NCI-H187 (cell line): ENCODE results near the gene POU2AF1.

Experiments used
- DNase-seq, 2 experiments: peaks; one replicate each; lab custom pipeline; 2025; lab: John Stamatoyannopoulos, UW

Gene POU2AF1

DNA sequence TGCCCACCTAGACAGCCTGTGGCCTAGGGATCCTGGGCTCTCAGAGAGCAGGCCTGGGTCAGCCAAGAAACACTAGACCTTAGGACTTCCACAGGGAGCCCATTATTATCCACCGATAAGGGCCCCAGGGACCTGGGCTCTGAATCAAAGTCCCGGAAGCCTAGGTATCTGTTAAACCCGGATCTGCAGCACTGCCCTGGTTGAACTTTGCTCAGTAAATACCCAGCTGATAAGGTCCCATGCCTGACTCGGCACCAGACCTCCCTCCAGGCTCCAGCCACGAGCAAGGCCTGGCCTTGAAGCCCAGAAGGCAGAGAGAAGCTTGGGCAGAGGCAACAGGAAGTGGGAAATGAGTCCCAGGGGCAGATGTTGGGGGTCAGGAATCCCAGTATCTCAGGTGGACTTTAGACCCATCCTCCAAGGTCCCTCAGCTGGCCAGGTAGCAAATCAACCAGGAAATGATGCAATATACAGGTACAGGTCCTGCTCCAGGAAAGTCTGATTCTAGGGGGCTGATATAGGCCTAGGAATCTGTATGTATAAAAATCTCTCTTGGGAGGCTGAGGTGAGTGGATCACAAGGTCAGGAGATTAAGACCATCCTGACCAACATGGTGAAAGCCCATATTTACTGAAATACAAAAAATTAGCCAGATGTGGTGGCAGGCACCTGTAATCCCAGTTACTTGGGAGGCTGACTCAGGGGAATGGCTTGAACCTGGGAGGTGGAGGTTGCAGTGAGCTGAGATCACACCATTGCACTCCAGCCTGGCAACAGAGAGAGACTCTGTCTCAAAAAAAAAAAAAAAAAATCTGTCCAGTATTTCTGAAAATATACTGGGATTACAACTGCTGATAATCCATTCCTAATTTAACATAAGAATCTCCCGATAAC lies 18.7 kb downstream of the POU2AF1 start:
- DNase-seq: no peak

DNA sequence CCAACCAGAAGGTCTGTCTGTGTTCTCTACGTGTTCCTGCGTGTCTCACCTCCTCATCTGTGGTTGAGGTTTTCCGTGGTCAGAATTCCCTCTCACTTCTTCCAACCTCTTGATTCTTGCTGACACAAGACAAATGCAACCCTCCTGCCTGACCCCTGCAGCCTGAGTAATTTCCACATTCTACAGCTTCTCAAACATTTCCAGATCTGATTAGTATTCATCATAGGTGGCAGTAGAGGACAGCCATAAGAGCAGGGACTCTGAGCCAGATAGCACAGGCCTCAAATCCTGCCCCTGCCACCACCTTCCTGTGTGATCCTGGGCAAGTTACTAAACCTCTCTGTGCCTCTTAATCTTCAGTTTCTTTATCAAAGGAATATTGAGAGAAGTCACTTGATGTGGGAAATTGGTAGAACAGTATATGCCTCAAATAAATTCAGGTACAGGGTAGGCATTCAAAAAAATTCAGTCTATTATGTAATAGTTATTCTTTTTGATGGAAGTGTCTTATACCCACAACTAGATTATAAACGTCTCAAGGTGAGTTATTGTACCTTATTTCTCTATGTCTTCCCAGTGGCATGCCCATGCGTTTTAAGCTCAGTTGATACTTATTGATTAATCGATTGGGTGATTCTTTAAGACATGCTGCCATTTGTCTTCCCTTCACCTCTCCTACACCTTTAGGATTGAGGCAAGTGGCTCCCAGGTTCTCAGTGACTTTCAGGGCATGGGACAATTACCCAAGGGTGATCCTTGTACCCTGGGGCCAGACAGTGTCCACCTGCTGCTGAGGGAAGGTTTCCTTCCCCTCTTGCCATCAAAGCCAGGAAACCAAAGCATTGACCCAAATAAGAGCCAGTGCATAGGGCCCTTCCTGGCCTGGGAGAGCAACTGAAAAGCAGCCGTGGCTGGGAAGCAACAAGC lies 19.6 kb downstream of the POU2AF1 start:
- no peak for DNase-seq

DNA sequence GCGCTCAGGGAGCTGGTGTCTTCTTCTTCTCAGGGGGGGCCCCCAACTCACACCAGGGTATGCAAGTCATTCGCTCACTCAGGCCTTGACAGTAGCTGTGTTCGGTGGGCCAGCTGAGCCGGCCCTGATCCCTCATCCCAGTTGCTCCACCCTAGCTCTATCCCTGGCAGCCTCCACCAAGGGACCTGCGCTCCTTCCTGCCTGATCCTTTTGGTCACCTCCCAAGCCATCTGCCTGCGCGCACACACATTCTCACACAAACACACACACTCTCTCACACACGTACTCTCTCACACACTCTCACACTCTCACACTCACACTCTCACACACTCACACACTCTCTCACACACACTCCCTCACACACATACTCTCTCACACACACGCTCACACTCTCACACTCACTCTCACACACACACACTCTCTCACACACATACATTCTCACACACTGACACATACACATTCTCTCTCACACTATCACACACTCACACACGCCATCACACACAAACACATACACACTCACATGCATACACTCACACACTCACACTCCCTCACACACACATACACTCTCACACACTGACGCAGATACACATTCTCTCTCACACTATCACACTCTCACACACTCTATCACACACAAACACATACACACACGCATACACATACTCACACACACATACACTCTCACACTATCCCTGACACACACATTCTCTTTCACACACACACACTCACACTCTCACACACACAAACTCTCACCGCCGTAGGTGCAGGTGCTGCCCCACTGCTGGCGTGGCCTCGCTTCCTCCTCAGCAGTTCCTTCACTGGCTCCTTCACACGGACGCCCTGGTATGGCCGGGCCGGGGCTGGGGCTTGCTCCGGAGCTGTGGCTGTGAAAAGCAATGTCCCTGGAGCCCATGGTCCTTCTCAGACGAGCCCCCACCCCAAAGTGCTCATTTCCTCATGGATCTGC lies 20.8 kb downstream of the POU2AF1 start:
- DNase-seq: no peak

DNA sequence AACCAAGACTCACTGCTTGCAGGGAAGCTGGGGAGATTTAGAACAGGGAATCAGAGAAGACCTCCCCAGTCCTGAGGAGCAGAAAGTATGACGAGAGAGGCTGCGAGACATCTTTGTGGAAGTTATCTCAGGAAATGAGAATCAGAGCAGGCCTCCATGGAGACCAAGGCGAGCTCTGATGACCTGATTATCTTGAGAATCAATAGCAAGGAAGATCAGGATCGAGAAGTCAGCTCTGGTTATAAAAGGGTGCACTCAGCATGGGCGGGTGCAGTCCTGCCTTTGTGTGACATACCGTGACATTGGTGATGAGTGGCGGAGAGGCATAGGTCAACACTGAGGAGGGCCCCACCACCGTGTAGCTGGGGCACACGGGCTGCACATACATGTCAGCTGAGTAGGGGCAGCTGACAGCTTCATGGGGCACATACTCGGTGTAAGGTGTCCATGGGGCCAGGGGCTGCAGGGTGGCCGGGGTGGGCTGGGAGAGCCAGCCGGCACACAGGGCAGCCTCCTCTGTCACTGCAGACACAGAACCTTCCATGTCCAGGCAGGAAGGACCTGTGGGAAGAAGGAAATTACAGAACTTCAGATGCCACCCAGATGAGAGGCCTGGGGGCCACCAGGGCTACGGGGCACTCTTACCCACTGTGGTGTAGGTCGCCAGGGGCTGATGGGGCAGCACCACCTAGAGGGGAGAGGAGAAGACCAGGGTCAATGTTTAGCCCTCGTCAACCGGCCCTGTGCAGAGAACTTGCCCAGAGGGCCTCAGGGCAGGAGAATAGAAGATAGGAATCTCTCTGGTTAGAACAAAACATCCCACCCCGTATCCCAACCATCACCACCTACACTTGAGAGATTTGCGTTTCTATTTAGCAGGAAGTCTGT lies 21.7 kb downstream of the POU2AF1 start:
- DNase-seq: no peak

DNA sequence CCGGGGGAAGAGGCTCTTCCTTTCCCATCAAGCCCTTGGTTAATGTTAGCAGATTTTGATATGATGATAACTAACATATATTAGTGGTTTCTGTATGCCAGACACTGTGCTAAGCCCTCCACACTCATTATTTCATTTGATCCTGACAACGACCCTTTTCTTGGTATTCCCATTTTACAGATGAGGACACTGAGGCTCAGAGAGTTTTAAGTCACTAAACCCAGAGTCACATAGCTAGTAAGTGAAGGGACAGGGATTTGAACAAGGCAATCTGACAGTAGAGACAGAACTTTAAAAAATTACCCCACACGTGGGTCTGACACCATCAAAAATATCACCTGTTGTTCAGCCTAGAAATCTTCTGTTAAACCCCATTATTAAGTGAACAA lies 22.4 kb downstream of the POU2AF1 start:
- DNase-seq: no peak

DNA sequence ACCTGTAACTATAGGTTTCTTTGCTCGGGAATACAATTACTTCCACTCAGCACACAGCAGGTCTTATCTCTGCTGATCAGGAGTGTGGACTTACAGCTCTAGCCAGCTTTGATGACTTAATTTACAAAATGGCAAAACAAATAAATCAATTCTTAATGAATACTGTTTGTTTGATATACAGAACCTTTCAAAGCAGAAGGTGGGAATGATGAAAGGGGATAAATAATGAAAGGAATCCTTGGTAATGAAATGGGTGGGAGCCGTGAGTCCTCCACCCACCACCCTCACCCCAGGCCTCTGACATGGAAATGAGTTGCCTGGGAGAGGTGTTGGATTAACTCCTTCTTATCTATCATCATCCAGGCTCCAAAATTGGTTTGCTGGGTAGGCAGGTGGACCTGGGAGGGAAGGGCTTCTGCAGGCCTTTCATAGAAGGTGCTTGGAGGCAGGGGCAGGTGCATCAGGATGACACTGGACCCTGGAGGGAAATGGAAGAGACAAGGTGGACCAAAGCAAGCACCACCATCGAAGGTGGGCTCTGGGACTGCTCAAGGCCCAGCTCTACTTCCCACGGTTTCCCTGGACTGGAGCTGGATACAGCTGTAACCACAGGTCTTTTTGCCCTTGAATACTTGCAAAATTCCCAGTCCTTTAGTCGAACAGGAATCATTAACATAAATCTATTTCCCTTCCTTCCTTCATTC lies 23.0 kb downstream of the POU2AF1 start:
- no peak for DNase-seq

DNA sequence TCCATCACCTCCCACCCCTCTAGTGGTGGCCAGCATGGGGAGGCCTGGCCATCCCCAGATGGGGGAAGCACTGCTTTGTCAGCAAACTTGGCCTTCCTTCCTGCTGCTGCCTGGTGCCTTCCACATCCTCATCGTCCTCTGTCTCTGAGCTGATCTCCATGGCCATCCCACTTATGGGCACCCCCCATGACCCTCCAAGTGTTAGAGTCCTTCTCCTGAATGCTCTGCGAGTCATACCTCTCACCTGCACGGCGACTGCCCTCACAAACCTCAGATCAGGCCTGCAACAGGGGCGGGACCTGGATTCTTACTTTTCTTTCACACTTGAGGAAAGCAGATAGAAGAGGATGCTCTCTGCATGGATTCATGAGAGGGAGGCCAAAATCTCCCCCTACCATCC lies 24.0 kb downstream of the POU2AF1 start:
- DNase-seq: no peak

DNA sequence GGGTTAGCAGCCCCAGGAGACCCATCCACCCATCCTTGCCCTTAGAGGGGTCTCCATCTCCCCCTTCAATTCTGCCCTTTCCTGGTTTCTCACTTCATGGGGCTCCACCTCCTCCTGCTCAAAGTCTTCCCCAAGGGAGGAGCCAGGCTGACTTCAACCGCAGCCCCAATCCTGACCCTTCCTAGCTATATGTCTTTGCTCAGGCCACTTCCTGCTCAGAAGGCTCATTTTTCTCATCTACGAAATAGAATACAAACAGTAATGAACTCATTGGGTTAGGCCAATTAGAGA lies 24.5 kb downstream of the POU2AF1 start:
- no peak for DNase-seq

DNA sequence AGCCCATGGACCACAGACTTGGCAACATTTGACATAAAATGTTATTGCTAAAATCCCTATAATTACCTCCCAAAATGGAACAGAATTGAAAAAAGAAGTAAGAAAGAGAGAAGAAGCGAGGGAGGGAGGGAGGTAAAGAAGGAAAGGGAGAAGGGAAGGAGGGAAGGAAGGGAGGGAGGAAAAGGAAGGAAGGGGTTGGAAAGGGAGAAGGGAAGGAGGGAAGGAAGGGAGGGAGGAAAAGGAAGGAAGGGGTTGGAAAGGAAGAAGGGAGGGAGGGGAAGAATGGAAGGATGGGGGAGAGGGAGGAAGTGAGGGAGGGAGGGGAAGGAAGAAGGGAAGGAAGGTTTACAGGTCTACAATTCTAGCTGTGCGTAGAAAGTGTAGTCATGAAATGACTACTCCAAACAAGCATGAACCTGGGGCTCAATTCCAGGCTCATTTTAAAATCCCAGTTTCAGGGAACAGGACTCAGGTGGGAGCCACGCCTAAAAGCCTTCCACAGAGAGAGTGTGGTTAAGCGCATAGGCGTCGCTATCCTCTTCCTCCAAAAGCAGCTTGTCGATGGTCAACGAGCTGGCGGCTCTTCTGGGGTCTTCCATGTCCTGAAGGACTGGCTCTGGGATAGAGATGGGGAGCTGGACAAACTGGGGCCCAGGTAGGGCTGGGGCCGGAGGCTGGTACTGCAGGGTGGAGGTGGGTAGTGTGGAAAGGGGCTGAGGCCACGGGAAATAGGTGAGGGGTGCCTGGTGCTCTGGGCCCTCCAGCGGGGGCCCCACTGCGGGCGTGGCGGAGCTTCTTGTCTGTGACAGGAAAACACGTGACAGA lies 25.1 kb downstream of the POU2AF1 start:
- DNase-seq: no peak

DNA sequence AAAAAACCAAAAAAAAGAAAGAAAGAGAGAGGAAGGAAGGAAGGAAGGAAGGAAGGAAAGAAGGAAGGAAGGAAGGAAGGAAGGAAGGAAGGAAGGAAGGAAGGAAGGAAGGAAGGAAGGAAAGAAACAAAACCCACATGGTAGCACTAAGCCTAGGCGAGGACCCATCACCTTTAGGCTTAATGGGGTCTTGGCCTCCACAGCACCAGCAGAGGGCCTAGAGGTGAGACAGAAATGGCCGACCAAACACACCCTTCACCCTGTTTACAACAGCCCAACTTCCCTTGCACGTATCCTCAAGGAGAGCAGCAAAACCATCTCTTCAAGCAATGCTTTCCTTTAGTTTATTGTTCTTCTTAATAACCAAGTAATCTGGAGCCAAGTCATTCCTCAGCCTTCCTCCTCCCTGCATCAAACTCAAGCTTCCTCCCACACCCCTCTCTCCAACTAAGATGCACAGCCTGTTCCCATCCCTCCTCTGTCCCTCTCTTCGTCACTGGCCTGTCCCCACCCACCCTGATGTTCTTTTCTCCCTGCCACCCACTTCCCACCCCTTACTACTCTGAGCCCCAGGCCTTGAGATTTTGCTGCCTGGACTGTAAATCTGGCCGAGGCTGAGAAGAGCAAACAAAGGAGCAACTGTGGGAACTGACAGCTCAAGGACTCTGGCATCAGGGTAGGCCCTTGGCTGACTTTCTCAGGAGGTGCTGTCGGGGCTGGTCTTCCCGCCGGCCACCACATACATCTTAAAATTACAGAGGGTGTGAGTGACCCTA lies 26.0 kb downstream of the POU2AF1 start:
- DNase-seq: no peak

DNA sequence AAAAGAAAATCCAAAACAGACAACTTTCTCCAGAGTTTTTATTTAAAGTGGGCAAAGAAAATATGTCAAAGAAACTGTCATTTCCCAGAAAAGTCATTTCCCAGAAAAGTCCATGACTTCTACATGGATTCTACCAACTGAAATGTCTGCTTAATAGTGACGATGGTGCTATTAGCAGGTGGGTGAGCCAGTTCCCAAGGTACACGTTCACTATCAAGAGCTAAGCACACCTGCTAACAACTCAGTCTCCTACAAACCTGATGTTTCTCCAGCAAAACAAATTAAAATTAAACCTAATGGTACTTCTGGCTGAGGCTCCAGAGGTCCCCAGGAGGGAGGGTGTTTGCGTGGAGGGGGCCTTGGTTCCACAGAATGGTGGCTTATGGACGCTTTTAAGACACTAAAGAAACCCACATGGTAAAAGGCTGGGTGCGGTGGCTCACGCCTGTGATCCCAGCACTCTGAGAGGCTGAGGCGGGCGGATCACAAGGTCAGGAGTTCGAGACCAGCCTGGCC lies 26.8 kb downstream of the POU2AF1 start:
- no peak for DNase-seq

DNA sequence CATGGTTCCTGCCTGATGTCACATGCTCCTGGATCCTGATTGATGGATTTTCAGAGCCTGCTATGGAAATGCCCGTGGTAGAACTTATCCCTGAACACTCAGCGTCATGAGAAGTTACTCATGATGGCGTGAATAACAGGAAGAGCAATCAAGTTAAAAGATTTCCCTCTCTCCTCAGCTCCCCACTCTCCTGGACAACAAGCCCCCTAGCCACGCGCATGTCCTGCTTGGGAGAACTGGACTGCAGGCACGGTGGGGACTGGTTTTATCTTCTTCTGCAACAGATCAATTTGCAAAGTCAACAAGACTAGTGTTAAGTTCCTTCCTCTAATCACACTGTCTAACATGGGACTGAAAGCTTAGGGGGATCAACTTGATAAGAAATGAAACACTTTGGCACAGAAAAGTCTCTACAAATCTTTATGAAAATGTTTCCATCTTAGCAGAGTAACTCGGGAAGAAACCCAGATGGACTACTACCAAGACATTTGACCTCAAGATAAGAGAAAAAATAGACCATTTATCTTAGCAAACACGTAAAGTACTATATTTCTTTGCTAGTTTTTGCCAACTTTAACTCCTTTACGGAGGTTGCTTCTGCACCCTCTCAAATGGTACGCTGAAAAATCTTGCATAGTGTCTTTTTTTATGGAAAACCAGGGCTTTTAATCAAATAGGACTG lies 27.6 kb downstream of the POU2AF1 start:
- DNase-seq: no peak

DNA sequence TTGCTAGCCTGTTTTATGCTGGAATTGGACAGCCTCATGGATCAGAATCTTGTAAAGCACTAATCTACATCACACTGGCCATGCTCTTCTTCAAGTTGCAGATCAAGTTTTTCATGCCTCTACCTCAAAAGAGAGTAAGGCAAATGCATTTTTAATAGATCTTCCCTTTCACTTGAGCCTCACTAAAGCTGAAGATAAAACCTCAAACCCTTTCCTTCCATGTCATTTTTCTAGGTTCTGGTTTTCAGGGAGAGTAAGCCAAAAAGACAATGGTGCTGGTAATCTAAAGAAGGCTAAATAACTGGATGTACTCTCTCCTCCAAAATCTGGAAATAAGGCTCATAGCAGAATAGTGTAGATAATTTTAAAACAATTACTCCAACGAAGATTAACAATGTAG lies 28.3 kb downstream of the POU2AF1 start:
- no peak for DNase-seq

DNA sequence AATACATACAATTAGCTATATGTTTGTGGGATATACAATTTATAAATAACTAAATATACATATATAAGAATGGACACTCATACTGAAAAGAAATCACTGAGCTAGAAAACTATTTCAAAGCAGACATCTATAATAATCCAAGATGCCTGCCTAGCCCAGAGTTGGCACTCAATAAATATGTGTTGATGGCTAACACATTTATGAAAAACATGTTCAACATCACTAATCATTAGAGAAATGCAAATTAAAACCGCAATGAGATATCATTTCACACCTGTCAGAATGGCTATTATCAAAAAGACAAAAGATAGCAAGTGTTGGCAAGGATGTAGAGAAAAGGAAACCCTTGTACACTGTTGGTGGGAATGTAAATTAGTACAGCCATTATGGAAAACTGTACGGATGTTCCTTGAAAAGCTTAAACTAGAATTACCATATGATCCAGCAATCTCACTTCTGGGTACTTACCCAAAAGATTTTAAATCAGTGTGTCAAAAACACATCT lies 29.8 kb downstream of the POU2AF1 start:
- no peak for DNase-seq

DNA sequence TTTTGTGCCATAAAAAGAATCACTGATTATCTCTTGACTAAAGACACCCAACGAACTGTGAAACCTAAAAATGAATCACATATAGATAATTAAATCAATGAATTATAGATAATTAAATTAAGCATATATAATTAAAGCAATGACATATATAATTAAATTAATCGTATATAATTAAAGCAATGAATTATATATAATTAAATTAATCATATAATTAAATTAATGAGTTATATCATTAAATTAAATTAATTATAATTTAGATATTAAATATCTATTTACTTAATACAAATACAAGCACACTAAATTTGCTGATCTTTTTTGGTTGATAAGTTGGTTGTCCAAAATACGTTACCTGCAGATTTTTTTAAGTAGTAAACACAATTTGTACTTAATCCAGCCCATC lies 30.9 kb downstream of the POU2AF1 start:
- DNase-seq: no peak

DNA sequence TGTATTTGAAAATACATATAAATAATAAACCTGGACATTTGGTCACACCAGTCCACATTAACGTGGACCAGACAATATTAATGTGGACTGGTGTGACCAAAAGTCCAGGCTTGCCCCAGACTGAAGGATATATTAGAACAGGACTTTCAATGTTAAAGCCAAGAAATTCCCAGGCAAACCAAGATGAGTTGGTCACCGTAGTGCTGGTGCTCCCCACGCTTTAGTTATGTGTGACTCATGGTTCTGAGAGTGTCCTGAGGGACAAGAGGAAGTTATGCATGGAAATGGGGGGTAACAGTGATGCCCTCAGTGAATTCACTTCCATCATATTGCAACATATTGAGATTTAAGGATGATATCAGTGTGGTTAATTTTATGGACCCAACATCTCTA lies 31.4 kb downstream of the POU2AF1 start:
- no peak for DNase-seq

DNA sequence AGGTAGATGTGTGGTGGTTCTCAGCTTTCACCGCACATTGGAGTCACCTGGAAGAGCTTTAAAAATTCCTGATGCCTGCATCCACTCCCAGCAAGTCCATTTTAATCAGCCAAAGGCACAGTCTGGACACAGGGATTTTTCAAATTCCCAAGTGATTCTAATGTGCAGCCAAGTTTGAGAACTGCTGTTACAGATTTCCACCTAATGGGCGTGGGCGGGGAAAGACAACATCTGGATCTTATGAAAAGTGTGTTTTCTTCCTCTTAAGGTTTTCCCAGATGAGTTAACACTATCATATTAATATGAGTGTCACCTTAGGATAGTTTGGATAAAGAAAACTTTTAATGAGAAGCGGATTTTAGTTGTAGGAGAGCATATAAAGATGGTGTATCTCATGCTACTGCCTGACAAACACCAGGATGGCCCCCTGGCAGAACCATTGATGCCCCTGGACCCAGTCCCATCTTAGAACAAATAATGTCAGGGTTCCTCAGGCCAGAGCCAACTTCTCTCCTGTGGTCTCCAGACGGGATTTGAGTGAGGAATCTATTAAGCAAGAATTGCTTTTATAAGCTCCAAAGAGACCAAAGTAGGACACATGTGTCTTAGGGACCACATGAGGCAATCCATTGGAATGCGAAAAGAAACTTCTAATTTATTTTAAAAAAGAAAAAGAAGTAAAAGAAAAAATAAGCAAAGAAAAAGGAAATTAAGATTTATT lies 31.9 kb downstream of the POU2AF1 start:
- DNase-seq: no peak
